Subcutaneous adipose tissue (tissue), 4 donors: ENCODE measurements around the gene PTPRN2. TPM values are rescaled to one million over a fixed set of nuclear protein-coding genes. Genes with fewer than 3 reads are reported as not detected.

Source experiments
- CTCF ChIP-seq: fragments of 450-650 bp; IDR thresholded peaks from one replicate; pipeline ENCODE4 v1.5.1; 2016; ENCODE audit warnings: low read depth, mild to moderate bottlenecking, control low read depth, antibody characterized with exemption, moderate library complexity
- total RNA-seq, 4 donors: library from RNA; depleted of rRNA; stranded (reverse); fragments of >200 nt; gene quantifications; one replicate each; pipeline ENCODE4 v1.1.0, GENCODE V29; 2016

The PTPRN2 gene
- total RNA-seq, 4 donors from 2014 or later: 2.0 to 4.6 (median 3.7) TPM

- TF ChIP-seq CTCF: no peak
Measured at GRCh38 chr7:158446706-158447105, 140.9 kb downstream of the PTPRN2 start.

- no peak for TF ChIP-seq CTCF
Measured at GRCh38 chr7:158446281-158446680, 141.3 kb downstream of the PTPRN2 start.

- no peak for TF ChIP-seq CTCF
Measured at GRCh38 chr7:158445421-158446175, 142.0 kb downstream of the PTPRN2 start.

- no peak for TF ChIP-seq CTCF
Measured at GRCh38 chr7:158444501-158445420, 142.9 kb downstream of the PTPRN2 start.

GRCh38 chr7:158443688-158444483 is 143.7 kb downstream of the PTPRN2 start:
- no peak for TF ChIP-seq CTCF

GRCh38 chr7:158443014-158443687 is 144.5 kb downstream of the PTPRN2 start:
- no peak for TF ChIP-seq CTCF
